ENCODE measurements around the gene MTMR12.

DNA sequence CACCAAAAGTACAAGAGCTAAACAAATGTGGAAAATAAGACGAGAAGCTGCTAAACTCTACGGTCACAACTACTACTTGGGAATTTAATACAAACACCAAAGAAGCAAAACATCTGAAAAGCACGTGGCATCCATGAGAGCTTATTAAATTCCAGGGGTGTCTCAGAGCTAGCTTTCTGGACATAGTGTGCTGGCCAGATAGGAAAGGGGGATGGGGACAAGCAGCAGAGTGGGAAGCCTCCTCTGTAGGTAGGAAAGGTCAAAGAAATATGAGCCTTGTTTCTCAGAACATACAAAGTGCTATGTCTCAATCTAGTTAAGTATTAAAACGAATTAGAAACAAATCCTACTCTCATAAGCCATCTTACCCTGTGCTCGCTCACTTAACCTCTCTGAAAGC, 87.3 kb downstream of the MTMR12 start:
- TF ChIP-seq, protein P1, sequence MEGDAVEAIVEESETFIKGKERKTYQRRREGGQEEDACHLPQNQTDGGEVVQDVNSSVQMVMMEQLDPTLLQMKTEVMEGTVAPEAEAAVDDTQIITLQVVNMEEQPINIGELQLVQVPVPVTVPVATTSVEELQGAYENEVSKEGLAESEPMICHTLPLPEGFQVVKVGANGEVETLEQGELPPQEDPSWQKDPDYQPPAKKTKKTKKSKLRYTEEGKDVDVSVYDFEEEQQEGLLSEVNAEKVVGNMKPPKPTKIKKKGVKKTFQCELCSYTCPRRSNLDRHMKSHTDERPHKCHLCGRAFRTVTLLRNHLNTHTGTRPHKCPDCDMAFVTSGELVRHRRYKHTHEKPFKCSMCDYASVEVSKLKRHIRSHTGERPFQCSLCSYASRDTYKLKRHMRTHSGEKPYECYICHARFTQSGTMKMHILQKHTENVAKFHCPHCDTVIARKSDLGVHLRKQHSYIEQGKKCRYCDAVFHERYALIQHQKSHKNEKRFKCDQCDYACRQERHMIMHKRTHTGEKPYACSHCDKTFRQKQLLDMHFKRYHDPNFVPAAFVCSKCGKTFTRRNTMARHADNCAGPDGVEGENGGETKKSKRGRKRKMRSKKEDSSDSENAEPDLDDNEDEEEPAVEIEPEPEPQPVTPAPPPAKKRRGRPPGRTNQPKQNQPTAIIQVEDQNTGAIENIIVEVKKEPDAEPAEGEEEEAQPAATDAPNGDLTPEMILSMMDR (IDR thresholded peaks at IDR 0.05 in 8 of 11, conservative IDR thresholded peaks at IDR 0.05 in 3 of 11), result no peak
- TF ChIP-seq POLR2A (IDR thresholded peaks at IDR 0.05), result no peak
